ENCODE measurements around the gene AKT3. TPM values are rescaled to one million over a fixed set of nuclear protein-coding genes. Genes with fewer than 3 reads are reported as not detected.

AKT3 gene
- total and polyA plus RNA-seq, 2 experiments from 2014 or later = 3.5 to 13.0 TPM

DNA sequence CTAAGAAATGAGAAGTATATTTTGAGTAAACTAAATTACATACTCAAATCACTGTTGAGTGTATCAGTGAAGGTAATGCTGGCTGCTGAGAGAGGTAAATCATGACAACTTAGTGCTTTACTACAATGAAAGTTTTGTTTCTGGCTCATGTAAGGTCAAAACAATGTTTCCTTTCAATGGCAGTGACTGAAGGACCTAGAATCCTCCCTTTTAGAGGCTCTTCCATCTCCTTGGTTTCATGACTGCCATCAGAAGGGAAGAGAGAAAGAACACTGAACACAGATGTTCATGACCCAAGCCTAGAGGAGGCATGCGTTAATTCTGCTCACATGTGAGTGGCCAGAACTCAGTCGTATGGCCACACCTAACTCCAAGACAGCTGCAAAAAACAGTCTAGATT is 130.6 kb downstream of the AKT3 start:
- Histone ChIP-seq H3K4me3 (no peak overlapping the region), H3K4me2 (no peak overlapping the region), H3K27me3 (no peaks in the 10 kb centered on the region), H3K36me3 (replicated peaks; ENCODE audit: insufficient read depth, low read depth) (no peaks in the 10 kb centered on the region), H3K9me3 (ENCODE audit: low read depth) (no peaks in the 10 kb centered on the region), H4K20me1 (ENCODE audit: insufficient read depth, poor library complexity, severe bottlenecking) (no peaks in the 10 kb centered on the region), H2AFZ (no peak overlapping the region), H3K27ac (no peak overlapping the region), H3K9me2 (replicated peaks; ENCODE audit: insufficient read depth) (no peaks in the 10 kb centered on the region), H3K79me2 (no peaks in the 10 kb centered on the region), H3K4me1 (ENCODE audit: insufficient read depth) (no peaks in the 10 kb centered on the region)
- TF ChIP-seq EZH2 (IDR thresholded peaks at IDR 0.05; ENCODE audit: borderline replicate concordance) (no peak), EZH2phosphoT487 (IDR thresholded peaks at IDR 0.05; ENCODE audit: low read depth, severe bottlenecking, unreplicated experiment) (no peak)
- TF ChIP-seq, protein P1, sequence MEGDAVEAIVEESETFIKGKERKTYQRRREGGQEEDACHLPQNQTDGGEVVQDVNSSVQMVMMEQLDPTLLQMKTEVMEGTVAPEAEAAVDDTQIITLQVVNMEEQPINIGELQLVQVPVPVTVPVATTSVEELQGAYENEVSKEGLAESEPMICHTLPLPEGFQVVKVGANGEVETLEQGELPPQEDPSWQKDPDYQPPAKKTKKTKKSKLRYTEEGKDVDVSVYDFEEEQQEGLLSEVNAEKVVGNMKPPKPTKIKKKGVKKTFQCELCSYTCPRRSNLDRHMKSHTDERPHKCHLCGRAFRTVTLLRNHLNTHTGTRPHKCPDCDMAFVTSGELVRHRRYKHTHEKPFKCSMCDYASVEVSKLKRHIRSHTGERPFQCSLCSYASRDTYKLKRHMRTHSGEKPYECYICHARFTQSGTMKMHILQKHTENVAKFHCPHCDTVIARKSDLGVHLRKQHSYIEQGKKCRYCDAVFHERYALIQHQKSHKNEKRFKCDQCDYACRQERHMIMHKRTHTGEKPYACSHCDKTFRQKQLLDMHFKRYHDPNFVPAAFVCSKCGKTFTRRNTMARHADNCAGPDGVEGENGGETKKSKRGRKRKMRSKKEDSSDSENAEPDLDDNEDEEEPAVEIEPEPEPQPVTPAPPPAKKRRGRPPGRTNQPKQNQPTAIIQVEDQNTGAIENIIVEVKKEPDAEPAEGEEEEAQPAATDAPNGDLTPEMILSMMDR (IDR thresholded peaks at IDR 0.05; ENCODE audit: poor library complexity) = no peak
- DNase-seq (ENCODE audit: low spot score) = no peak
- 95% methylated on average over 2 of the region's 2 CpGs for WGBS (ENCODE audit: low lambda C conversion rate, missing lambda C conversion rate)

DNA sequence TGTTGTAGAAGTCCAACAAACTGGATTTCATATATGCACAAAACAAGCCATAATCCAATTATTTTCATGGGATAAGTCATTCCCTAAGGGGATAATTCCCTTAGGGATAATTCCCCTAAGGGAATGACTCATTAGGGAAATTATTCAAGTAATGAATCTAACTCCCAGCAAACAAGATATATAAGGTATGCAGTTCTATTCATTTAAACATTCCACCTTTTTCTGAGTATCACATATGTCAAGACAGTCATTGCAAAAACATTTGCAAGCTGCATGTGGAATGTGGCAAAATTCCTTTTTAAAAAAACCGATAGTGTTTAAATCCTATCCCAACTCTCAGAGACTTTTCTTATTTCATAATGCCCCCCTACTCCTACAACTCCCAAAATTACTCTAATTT is 131.2 kb downstream of the AKT3 start:
- no peak overlapping the region for H3K4me2 ChIP-seq
- H3K79me2 ChIP-seq = no peaks in the 10 kb centered on the region
- no peaks in the 10 kb centered on the region for H3K9me2 ChIP-seq (replicated peaks; ENCODE audit: insufficient read depth)
- TF ChIP-seq EZH2phosphoT487 (IDR thresholded peaks at IDR 0.05; ENCODE audit: low read depth, severe bottlenecking, unreplicated experiment) (no peak), EZH2 (IDR thresholded peaks at IDR 0.05; ENCODE audit: borderline replicate concordance) (no peak)
- peaks cover 6% of the 10 kb centered on the region for H3K4me1 ChIP-seq (ENCODE audit: insufficient read depth)
- WGBS (ENCODE audit: low lambda C conversion rate, missing lambda C conversion rate) = 77% methylated on average over 1 of the region's 1 CpG
- no peaks in the 10 kb centered on the region for H4K20me1 ChIP-seq (ENCODE audit: insufficient read depth, poor library complexity, severe bottlenecking)
- H2AFZ ChIP-seq = no peak overlapping the region
- H3K27me3 ChIP-seq = no peaks in the 10 kb centered on the region
- no peak overlapping the region for H3K27ac ChIP-seq
- no peak for DNase-seq (ENCODE audit: low spot score)
- H3K9me3 ChIP-seq (ENCODE audit: low read depth) = no peaks in the 10 kb centered on the region
- no peak overlapping the region for H3K4me3 ChIP-seq
- no peaks in the 10 kb centered on the region for H3K36me3 ChIP-seq (replicated peaks; ENCODE audit: insufficient read depth, low read depth)

DNA sequence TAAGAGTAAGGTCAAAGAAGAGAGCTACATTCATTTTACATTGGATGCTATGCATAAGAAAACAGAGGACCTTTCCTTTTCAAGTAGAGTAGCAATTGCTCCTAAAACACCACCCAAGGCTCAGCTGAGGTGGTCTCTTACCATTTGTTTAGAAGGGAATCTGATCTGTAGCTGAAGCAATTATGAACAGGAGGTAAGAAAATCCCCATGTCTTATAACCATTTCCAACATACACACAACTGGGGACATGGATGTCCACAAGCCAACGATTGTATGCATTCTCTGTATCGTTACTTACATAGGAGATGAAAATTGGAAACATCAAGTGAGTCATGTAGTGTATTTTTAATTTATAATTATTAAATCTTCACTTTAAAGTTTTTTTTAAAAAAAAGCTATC is 132.0 kb downstream of the AKT3 start:
- no peak for TF ChIP-seq EZH2 (IDR thresholded peaks at IDR 0.05; ENCODE audit: borderline replicate concordance)
- no peak for TF ChIP-seq EZH2phosphoT487 (IDR thresholded peaks at IDR 0.05; ENCODE audit: low read depth, severe bottlenecking, unreplicated experiment)
- TF ChIP-seq, protein P1 (IDR thresholded peaks at IDR 0.05; ENCODE audit: poor library complexity) = no peak
- no peaks in the 10 kb centered on the region for H3K9me2 ChIP-seq (replicated peaks; ENCODE audit: insufficient read depth)
- DNase-seq (ENCODE audit: low spot score) = no peak
- no peaks in the 10 kb centered on the region for H4K20me1 ChIP-seq (ENCODE audit: insufficient read depth, poor library complexity, severe bottlenecking)
- WGBS (ENCODE audit: low lambda C conversion rate, missing lambda C conversion rate) = 97% methylated on average over 2 of the region's 2 CpGs
- H3K27ac ChIP-seq = no peak overlapping the region
- H3K4me1 ChIP-seq (ENCODE audit: insufficient read depth) = peaks cover 7% of the 10 kb centered on the region
- H3K79me2 ChIP-seq = no peaks in the 10 kb centered on the region
- H3K4me2 ChIP-seq = no peak overlapping the region
- H3K36me3 ChIP-seq (replicated peaks; ENCODE audit: insufficient read depth, low read depth) = no peaks in the 10 kb centered on the region
- no peak overlapping the region for H2AFZ ChIP-seq
- no peaks in the 10 kb centered on the region for H3K27me3 ChIP-seq
- H3K9me3 ChIP-seq (ENCODE audit: low read depth) = no peaks in the 10 kb centered on the region
- H3K4me3 ChIP-seq = no peak overlapping the region

DNA sequence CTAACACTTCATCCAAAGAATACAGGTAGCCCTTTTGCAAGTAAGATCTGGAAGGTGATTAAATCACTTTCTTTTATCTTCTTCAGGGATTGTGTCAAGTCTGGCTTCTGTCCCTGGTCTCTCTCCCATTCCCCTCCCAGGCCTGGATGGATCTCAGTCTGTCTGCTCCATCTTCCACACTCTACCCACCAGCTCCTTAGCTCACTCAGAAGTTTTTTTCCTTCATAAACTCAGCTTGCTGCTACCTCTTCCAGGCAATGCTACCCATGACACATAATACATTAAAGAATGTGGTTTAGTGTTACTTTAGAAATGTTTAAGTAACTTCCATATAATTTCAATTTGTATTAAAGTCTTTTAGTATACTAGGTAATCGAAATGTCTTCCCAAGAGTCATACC is 133.1 kb downstream of the AKT3 start:
- no peak for TF ChIP-seq EZH2phosphoT487 (IDR thresholded peaks at IDR 0.05; ENCODE audit: low read depth, severe bottlenecking, unreplicated experiment)
- TF ChIP-seq, protein P1 (IDR thresholded peaks at IDR 0.05; ENCODE audit: poor library complexity) = no peak
- TF ChIP-seq EZH2 (IDR thresholded peaks at IDR 0.05; ENCODE audit: borderline replicate concordance) = no peak
- no peak overlapping the region for H3K27ac ChIP-seq
- H3K4me1 ChIP-seq (ENCODE audit: insufficient read depth) = peaks cover 7% of the 10 kb centered on the region
- no peaks in the 10 kb centered on the region for H3K9me3 ChIP-seq (ENCODE audit: low read depth)
- no peak overlapping the region for H2AFZ ChIP-seq
- H3K4me3 ChIP-seq = no peak overlapping the region
- H3K36me3 ChIP-seq (replicated peaks; ENCODE audit: insufficient read depth, low read depth) = no peaks in the 10 kb centered on the region
- no peaks in the 10 kb centered on the region for H3K9me2 ChIP-seq (replicated peaks; ENCODE audit: insufficient read depth)
- DNase-seq (ENCODE audit: low spot score) = no peak
- WGBS (ENCODE audit: low lambda C conversion rate, missing lambda C conversion rate) = 100% methylated on average over 1 of the region's 1 CpG
- no peak overlapping the region for H3K4me2 ChIP-seq
- H3K27me3 ChIP-seq = no peaks in the 10 kb centered on the region
- H4K20me1 ChIP-seq (ENCODE audit: insufficient read depth, poor library complexity, severe bottlenecking) = no peaks in the 10 kb centered on the region
- no peaks in the 10 kb centered on the region for H3K79me2 ChIP-seq
